Neural cell (in vitro differentiated cells): ENCODE measurements around the gene DNAJC15.

Source experiments
- CTCF ChIP-seq: fragments of 450-650 bp; IDR thresholded peaks from 2 replicates; pipeline ENCODE4 v1.5.1; 2014; ENCODE audit warnings: antibody characterized with exemption, mild to moderate bottlenecking, moderate library complexity; ENCODE audit not compliant: poor library complexity, severe bottlenecking
- EZH2 ChIP-seq: fragments of 200-600, 300-800 bp; shearing (Covaris generic), sonication (generic); IDR thresholded peaks from 2 replicates; pipeline ENCODE4 v1.6.1; 2014; ENCODE audit warnings: antibody characterized with exemption, low read length, borderline replicate concordance, mild to moderate bottlenecking; ENCODE audit not compliant: insufficient read depth, poor library complexity, severe bottlenecking
- REST ChIP-seq: IDR thresholded peaks from 2 replicates; pipeline ENCODE4 v1.6.1; 2012; ENCODE audit warnings: borderline replicate concordance

GRCh38 chr13:42999491-42999890 is 23.9 kb upstream of the DNAJC15 start:
- TF ChIP-seq CTCF (no peak), EZH2 (no peak), REST (no peak)
